CD4-positive, alpha-beta T cell treated with Interleukin-15 for 1 hour (primary cell): ENCODE results near the gene KIF23.
"Not testable (repeated sequence)": the region's sequence is repeated elsewhere in the genome, so short reads cannot be mapped to it uniquely, and the experiment has no call there.

Experiments
- DNase-seq: peaks from one replicate; pipeline ENCODE4 v3.0.0-alpha.2; 2020

KIF23 gene

DNA sequence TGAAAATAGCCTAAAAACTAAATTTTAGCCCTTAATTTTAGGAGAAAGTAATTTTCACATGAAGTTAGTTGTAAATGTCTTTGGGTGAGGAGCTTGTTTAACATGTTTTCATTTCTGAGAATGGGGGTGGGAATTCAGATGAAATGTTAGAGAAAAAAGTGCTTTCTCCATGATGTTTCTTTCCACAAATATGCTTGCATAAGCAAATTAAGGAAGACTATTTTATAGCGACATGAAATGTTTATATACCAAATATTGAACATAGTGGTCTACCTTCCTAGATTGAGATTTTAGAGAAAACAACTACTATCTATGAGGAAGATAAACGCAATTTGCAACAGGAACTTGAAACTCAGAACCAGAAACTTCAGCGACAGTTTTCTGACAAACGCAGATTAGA is 25.5 kb downstream of the KIF23 start:
- no peak for DNase-seq

DNA sequence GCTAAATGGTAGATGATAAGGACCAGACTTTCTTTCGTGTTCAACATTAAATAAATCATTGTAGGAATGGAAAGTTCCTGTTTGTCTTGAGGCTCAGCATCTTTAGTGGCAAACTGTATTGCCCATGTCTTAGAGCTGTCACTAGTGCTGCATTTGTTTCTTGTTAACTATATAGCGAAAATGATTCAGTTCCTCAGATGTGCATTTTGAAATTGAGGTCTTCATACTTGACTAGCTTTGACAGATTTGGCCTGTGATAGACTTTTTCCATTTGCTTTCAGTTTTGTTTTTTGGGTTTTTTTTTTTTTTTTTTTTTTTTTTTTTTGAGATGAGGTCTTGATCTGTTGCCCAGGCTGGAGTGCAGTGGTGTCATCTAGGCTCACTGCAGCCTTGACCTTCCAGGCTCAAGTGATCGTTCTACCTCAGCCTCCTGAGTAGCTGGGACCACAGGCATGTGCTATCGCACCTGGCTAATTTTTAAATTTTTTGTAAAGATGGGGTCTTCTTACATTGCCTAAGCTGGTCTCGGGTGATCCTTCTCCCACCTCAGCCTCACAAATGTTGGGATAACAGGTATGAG is 29.0 kb downstream of the KIF23 start:
- DNase-seq: no peak

DNA sequence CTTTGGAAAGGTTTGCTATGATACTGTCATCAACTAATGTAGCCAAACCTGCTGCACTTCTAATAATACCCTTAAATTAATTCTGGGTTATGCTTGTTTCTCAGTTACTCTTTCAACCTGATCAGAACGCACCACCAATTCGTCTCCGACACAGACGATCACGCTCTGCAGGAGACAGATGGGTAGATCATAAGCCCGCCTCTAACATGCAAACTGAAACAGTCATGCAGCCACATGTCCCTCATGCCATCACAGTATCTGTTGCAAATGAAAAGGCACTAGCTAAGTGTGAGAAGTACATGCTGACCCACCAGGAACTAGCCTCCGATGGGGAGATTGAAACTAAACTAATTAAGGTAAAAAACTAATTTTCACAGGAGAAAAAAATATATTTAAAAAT is 30.5 kb downstream of the KIF23 start:
- DNase-seq: no peak

DNA sequence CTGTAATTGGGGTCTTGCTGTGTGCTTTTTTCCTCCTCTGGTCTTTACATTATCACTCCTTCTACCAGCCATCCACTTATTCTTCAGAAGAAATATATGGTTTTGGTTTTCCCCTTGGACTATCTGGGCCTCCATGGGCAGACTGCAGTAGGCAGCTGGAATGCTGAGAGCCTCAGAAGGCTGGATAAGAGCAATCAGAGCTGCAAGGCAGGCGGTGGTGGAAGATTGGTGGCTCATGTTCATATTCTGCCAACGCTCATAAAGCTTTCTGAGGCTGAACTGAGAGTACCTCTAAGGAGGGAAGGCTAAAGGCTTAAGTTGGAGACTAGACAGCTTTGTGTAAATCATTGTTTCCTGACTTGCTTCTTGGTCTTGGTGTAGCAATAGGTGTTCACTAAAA is 32.8 kb downstream of the KIF23 start:
- DNase-seq: no peak

DNA sequence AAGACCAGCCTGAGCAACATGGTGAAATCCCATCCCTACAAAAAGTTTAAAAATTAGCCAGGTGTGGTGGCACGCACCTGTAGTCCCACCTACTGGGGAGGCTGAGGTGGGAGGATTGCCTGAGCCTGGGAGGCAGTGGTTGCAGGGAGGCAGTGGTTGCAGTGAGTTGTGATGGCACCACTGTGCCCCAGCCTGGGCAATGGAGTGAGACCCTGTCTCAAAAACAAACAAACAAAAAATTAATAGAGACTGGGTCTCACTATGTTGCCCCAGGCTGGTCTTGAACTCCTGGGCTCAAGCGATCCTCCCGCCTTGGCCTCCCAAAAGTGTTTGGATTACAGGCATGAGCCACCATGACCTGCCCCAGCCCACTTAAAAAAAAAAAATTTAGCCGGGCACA is 36.1 kb downstream of the KIF23 start:
- not testable (repeated sequence) for DNase-seq

DNA sequence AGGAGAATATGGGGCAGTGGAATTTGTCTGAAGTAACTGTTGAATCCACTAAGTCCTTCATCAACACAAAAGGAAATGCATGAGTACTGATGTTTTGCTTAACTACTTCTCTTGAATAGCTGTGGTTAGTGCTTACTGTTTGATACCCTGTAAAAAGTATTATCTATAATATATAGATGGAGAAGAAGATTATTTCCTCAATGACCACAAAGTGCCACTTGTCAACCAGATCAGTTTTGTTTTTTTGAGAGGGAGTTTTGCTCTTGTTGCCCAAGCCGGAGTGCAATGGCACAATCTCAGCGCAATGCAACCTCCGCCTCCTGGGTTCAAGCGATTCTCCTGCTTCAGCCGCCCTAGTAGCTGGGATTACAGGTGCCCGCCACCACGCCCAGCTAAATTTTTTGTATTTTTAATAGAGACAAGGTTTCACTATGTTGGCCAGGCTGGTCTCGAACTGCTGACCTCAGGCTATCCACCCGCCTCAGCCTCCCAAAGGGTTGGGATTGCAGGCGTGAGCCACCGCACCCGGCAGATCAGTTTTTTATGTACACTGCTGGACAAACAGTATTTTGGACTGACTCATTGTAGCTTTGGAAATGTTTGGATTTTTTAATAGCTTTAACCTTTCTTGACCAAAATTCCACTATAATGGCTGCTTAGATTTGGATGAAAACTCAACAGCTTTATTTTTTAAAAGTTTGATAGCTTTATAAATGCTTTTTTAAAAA is 37.0 kb downstream of the KIF23 start:
- no peak for DNase-seq

DNA sequence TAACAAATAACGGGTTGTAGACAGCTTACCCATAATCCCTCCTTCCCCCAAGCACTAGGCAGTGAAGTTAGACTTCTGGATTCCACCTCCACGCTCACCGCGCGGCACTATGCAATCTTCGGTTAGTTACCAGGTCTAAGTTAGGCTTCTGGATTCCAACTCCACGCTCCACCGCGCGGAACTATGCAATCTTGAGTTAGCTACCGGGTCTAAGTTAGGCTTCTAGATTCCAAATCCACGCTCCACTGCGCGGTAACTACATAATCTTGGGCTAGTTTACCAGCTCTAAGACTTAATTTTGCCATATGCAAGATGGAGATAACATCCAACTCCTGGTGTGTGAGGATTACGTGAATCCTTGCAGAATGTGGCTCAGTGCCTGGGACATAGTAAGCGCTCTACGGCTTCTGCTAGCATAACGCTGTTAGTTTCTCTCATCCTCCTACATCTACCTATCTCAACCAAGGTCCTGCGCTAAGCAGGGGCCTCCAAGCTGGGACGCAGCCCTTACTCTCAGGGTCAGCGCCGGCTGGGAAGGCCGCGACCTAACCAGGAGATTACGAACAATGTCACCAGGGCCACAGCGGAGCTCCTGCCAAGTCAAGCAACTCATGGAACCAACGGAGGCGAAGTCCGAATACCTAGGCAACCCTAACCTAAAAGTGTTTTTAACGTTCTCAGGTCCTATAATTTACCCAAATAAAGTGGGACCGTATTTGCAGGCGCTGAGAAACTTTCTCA is 38.0 kb downstream of the KIF23 start:
- DNase-seq: peak; percentile 21

DNA sequence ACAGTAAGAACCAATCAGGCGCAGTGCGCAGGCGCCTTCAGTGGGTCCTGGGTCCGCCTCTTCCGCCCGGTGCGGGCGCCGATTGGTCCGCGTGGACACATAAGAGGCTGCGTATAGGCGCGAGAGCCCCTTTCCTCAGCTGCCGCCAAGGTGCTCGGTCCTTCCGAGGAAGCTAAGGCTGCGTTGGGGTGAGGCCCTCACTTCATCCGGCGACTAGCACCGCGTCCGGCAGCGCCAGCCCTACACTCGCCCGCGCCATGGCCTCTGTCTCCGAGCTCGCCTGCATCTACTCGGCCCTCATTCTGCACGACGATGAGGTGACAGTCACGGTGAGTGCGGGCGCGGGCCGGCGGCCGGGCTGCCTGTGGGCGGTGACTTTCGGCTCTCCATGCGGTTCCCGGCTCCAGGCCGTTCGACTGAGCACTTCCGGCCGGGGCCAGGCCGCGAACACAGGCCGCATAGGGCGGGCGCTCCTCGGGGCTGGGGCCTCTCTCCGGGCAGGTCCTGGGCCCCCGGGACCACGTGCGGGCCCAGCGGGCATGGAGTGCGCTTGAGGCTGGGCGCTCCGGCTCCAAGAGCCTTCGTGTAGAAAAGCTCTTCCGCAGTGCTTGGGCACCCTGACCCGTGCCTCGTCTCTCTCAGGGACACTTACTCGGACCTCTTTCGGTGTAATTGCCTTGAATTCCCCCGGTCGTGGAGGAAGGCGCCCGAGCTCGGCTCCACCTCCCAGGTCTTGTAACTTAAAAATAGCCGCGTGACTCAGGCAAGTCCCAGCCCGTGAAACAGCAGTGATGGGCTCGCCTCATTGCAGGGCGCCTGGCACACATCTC is 38.8 kb downstream of the KIF23 start, which contains the start of gene RPLP1:
RPLP1 (plus strand) TSS at position 127 of the 830 bp plus-strand sequence; CDS start at position 258, 131 bp downstream.
- DNase-seq: peak; percentile 95

DNA sequence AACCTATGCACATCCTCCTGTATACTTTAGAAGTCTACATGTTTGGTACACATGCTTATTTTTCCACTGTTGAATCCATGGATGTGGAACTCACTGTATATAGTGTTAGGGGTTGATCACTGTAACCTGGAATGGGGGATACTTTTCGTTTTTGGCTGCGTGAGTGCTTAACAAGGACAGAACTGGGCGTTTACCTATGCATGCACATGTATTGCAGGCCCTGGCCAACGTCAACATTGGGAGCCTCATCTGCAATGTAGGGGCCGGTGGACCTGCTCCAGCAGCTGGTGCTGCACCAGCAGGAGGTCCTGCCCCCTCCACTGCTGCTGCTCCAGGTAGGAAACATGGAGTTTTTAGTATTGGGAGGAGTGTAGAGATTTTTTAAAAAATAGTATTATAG is 40.8 kb downstream of the KIF23 start:
- no peak for DNase-seq

DNA sequence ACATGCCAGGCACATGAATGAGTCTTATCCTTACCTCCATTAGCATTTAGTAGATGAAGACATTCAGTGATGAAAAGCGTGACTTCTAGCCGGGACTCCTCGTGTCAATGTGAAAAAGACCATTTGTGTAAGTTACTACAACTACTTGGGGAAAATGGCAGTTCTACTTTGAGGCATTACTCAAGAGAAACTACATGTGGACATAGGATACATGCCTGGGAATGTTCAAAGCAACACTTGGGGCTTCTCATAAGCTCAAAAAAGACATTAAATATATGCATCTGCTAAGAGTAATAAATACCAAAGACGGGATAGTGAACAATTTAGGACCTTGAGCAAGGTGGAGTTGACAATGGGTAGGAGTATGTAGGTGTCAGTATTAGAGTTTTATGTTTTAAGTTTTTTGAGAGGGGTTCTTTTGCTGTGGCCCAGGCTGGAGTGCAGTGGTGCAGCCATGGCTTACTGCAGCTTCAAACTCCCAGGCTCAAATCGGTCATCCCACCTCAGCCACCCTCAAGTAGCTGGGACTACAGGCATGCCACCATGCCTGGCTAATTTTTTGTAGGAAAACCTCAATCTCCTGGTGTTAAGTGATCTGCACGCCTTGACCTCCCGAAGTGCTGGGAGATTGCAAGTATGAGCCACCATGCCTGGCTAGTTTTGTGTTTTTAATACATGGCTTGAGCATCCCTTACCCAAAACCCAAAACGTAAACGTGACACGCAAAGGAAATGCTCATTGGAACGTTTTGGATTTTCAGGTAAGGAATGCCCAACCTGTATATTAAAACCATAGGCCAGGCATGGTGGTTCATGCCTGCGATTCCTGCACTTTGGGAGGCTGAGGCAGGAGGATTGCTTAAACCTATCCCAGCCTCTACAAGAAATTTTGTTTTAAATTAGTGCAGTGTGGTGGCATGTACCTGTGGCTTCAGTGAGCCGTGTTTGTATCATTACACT is 42.3 kb downstream of the KIF23 start:
- DNase-seq: no peak

DNA sequence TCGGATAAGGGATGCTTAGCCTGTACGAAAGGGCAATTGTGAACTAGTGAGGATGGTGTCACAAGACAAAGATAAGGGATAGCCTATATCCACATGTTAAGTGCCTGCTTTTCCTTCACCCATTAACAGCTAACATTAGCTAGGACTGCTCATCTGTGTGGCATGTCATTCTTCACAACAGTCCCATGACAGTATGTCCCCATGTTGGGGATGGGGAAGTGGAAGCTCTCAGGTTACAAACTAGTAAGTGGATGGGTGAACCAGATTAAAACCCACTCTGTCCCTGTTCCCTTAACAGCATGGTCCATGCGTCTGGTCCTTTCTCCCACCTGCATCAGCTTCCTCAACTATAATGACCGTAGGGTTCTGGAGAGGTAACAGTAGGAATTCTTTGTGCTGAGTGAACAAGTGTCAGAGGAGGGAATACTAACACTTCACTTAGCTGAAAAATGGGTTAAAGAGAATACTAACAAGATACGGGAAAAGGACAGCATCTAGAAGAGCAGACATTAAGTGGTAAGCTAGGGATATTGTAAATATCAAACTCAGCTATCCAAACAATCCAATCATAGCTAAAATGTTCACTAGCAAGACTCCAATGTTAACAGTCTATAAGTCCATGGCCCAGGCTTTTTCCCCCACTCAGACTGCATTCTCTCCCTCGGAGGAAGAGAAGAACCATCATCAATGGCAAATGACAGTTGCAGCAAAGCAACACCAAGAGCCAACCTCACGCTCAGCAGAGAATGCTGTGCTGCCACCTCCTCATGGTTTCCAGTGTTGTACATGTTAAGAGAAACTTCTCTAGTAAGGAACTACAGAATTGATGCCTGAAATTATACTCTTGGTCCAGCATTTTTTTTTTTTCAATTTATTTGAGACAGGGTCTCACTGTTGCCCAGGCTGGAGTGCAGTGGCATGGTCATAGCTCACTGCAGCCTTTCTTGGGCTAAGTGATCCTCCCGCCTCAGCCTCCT is 43.4 kb downstream of the KIF23 start:
- DNase-seq: no peak

DNA sequence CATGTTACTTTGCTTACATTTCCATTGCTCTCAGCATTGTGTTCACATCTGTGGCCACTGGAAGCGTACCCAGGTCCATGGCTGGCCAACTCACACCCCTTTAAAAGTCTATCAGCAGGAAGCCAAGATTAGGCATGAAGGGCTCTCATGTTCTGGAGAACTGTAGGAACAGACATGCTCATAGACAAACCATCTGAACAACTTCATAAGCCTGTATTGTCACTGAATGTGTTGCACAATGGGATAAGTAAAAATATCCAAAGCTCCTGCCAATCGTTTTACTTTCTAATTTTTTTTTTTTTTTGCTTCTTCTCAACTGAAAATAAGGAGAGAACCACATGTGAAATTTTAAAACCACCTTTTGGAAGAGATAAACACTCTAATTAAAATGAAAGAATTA is 44.9 kb downstream of the KIF23 start:
- no peak for DNase-seq

DNA sequence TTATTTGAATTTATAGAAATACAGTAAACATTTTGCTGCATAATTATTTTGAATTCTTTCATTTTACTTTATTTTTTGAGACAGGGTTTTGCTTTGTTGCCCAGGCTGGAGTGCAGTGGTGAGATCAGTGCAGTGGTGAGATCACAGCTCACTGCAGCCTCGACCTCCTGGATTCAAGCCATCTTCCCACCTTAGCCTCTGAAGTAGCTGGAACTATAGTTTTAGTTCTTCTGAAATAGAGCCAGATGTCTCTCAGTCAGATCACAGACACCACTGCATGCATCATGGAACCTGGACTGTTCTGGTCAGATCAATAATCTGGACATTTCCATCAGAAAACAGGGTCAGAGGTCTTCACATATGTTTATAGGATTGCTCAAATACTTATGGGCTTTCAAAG is 46.3 kb downstream of the KIF23 start:
- no peak for DNase-seq

DNA sequence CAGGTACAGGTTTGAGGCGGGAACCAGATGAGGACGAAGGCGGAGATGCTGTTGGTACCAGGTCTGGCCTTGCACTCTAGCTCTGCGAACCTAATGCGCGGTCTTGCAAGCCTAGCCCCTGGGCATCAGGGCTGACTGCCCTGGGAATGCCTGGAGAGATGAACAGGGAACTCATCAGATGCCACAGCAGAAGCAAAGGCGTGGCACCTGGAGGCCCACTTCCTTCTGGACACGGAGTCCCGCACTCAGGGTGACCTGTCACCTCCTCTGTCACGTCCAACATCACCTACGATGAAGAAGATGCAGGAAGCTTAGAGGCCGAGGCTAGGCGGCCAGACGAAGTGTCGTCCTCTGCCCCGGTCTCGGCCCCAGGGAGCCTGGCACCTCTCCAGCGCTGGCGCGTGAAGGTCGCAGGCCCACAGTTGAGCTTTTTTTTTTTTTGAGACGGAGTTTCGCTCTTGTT is 47.9 kb downstream of the KIF23 start:
- DNase-seq: no peak

DNA sequence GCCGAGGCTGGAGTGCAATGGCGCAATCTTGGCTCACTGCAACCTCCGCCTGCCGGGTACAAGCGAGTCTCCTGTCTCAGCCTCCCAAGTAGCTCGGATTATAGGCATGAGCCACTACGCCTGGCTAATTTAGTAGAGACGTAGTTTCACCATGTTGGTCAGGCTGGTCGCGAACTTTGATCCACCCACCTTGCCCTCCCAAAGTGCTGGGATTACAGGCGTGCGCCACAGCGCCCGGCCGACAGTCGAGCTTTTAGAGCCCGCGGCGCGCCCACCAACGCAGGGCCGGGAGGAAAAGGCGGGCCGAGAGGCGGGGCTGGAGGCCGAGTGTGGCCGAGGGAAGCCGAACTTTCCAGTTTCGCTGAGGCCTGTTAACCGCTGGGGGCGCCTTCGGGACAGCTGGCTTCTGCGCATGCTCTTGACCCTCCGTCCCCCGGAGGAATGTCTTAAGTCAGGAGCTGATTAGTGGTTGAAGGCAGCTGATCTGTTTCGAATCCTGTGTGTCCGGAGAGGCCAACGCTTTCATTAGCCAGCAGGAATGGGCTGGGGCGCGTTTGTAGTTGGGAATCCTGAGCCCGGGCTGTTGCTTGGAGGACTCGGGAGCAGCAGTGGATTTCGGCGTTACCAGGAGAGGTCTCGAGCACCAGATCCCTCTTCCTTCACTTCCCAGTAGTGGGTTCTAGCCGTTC is 48.5 kb downstream of the KIF23 start:
- DNase-seq: peak; percentile 93

DNA sequence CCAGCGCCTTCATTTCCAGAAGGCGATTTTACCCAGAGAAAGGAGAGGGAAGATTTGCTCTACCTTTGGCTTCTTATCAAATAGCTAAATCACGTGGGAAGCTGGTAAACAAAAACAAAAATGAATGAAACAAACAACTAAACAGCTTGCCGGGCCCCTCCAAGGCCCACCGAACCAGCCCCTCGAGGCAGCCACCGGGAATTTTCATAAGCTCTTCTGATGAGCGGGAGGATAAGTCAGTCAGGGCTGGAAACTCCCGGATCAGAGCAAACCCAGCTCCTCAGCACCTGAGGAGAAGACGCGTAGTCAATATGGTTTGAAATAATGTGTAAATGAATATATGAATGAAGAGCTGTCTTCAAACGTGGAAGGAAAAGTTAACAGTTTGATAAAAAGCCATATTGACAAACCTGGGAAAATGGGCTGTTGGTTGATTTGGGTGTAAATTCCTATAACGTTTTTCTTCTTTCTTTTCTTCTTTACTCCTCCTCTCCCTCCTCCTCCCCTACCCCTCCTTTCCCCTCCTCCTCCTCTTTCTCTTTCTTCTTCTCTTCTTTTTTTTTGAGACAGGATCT is 49.1 kb downstream of the KIF23 start:
- no peak for DNase-seq

DNA sequence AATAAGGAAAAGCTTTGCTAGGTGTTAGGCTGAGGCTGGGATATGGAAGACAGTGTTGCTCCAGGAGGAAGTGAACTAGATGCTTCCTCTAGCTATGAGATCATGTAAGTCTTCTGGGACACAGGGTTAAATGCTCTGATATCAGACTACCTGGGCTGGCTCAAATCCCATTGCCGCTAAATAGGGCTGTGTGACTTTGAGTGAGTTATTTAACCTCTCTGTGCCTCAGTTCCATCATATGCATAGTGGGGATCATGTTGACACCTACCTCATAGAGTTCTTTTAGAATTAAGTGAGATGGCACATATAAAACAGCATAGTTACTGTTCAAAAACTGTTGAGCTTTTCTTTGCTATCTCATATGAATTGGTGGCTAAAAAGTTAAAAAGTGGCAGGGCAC is 51.1 kb downstream of the KIF23 start:
- no peak for DNase-seq

DNA sequence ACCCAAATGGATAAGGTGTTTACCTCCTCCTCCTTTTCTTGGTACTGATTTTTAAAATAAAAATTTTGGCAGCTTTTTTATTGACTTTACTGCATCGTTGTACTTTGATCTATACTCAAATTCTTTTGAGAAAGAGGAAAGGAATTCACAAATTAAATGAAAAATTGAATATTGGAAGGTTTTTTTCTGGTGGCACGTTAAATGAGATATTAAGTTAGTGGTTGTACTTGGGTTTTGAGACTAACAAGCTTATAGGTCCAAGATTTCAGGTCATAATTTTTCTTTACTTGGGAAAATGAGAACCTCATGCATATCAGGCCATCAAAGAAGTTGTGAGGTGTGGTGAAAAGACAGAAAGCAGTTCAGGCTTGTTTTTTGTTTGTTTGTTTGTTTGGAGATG is 52.6 kb downstream of the KIF23 start:
- DNase-seq: no peak

DNA sequence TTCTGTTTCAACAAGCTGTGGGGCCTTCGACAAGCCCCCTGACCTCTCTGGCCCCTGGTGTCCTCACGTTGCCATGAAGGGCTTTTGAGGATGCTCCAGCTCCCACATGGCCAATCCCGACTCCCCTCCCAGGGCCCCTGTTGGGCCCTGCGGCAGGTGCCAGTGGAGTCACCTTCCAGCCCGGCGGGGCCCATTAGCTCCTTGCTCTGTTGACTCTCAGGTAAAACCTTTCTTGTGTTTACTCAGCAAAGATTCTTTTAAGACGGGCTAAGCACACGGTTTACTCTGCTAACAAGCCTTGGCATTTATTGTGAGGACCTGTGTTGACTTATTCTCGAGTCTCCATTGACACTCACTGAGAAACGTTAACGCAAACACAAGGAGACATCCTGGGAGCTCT is 53.5 kb downstream of the KIF23 start:
- no peak for DNase-seq
